ENCODE measurements around the gene ASRGL1. TPM values are rescaled to one million over a fixed set of nuclear protein-coding genes. Genes with fewer than 3 reads are reported as not detected.

ASRGL1 gene
- total RNA-seq, 1 experiment from 2014 or later = 31.1 TPM

- H3K4me3 Mint-ChIP-seq = no peak overlapping the region
- Histone ChIP-seq H3K9ac (ENCODE audit: extremely low read depth, insufficient read length, low read length) (no peak overlapping the region), H3K9me3 (ENCODE audit: control insufficient read depth, low read depth, low read length) (no peaks in the 10 kb centered on the region), H4K5ac (ENCODE audit: insufficient read length, low read depth, low read length) (no peak overlapping the region), H2AK5ac (ENCODE audit: insufficient read length, low read length) (no peak overlapping the region), H3K23ac (ENCODE audit: insufficient read length, low read depth, low read length) (no peak overlapping the region), H4K20me1 (ENCODE audit: control insufficient read depth, insufficient read depth, insufficient read length) (no peaks in the 10 kb centered on the region), H3K23me2 (ENCODE audit: insufficient read length, low read depth, low read length, poor library complexity, severe bottlenecking) (no peaks in the 10 kb centered on the region), H3K79me1 (ENCODE audit: insufficient read depth, low read depth, low read length, poor library complexity, severe bottlenecking) (no peaks in the 10 kb centered on the region), H3K18ac (ENCODE audit: insufficient read length, low read depth, low read length) (no peak overlapping the region), H3K4me2 (ENCODE audit: insufficient read depth, insufficient read length, low read length) (no peak overlapping the region), H2BK20ac (ENCODE audit: low read depth, low read length, poor library complexity, severe bottlenecking) (no peak overlapping the region), H2AFZ (ENCODE audit: low read length) (no peak overlapping the region), H3T11ph (ENCODE audit: low read length) (no peak overlapping the region), H3K4me1 (ENCODE audit: insufficient read depth, low read length) (no peaks in the 10 kb centered on the region; the same call in 1 of the 2 replicates), H3K27me3 (ENCODE audit: insufficient read depth, low read length) (no peaks in the 10 kb centered on the region), H3K27ac (ENCODE audit: insufficient read length, low read depth, low read length) (no peak overlapping the region), H4K91ac (ENCODE audit: insufficient read length, low read depth, low read length) (no peak overlapping the region), H2BK12ac (ENCODE audit: insufficient read length, low read depth, low read length) (no peak overlapping the region), H3K56ac (ENCODE audit: insufficient read length, low read depth, low read length) (no peak overlapping the region), H2BK15ac (ENCODE audit: low read depth, low read length) (no peak overlapping the region), H3K4ac (ENCODE audit: low read depth, low read length) (no peak overlapping the region), H3K79me2 (ENCODE audit: insufficient read depth, low read length) (no peaks in the 10 kb centered on the region), H2BK120ac (ENCODE audit: low read depth, low read length, poor library complexity, severe bottlenecking) (no peak overlapping the region), H3K14ac (ENCODE audit: insufficient read depth, low read length) (no peak overlapping the region), H4K8ac (replicated peaks; ENCODE audit: insufficient read length, low read depth, low read length) (no peak overlapping the region), H2BK5ac (ENCODE audit: insufficient read length, low read length) (no peak overlapping the region)
- WGBS (ENCODE audit: extremely low coverage, insufficient read length, low lambda C conversion rate) = no CpG with 5 or more reads among the region's 1 CpG
- no peaks in the 10 kb centered on the region for H3K27me3 Mint-ChIP-seq (ENCODE audit: low read depth)
- DNase-seq = no peak
- H3K27ac Mint-ChIP-seq = no peak overlapping the region
- no peaks in the 10 kb centered on the region for H3K9me3 Mint-ChIP-seq
- H3K4me1 Mint-ChIP-seq = peaks cover 5 to 6% of the 10 kb centered on the region in 2 experiments
- peaks cover 4 to 31% (median 14%) of the 10 kb centered on the region in 3 experiments for H3K36me3 Mint-ChIP-seq (ENCODE audit: insufficient read depth in 1 of 3, low read depth in 3 of 3)
- TF ChIP-seq CTCF (conservative IDR thresholded peaks at IDR 0.05) = no peak
Observed at GRCh38 chr11:62344210-62344609, 7.0 kb downstream of the ASRGL1 start.
